ENCODE data around the gene GZMM. TPM values are rescaled to one million over a fixed set of nuclear protein-coding genes. Genes with fewer than 3 reads are reported as not detected.

GZMM gene
- total RNA-seq, 8 experiments from 2014 or later: 0.29 to 0.50 (median 0.33) TPM; not detected in 3

GRCh38 chr19:588093-588740 is 44.4 kb downstream of the GZMM start:
- peak; percentile 54 to 67 (median 58) for ATAC-seq (replicated peaks in 6 of 8)
- no peak overlapping the region for H3K27ac ChIP-seq
- peaks cover 16 to 32% of the 10 kb centered on the region in 2 donors for H3K4me1 ChIP-seq (replicated peaks in 1 of 2)
- H3K4me3 ChIP-seq: peak overlapping the region in 1 of 5 donors; percentile 2
- 4 to 20% (median 20%) methylated on average over 2 to 8 of the region's 41 CpGs; no CpG with 5 or more reads in 7 of the 10 experiments for WGBS, 10 experiments
- in situ Hi-C loops (cut with MboI; ENCODE audit: low pct_unique_long_range_greater_than_20kb in 2 of 9, low sequenced_read_pairs in 9 of 9, unreplicated experiment in 9 of 9): loop anchor here in 2 of 9 experiments (25.0 kb wide), 1 partner anchor 149 kb away; no protein-coding TSS in a partner anchor

- peak overlapping the region; percentile 36 to 92 (median 63) for H3K4me3 ChIP-seq
- ATAC-seq (replicated peaks in 6 of 8): peak in 5 of 8 experiments; percentile 5 to 35 (median 29)
- H3K4me1 ChIP-seq (replicated peaks in 1 of 2): peaks cover 16 to 32% of the 10 kb centered on the region in 2 donors
- in situ Hi-C loops (cut with MboI; ENCODE audit: low pct_unique_long_range_greater_than_20kb in 2 of 9, low sequenced_read_pairs in 9 of 9, unreplicated experiment in 9 of 9): loop anchor here in 2 of 9 experiments (25.0 kb wide), 1 partner anchor 148 kb away; no protein-coding TSS in a partner anchor
- WGBS, 10 experiments: 3 to 55% methylated on average over 4 to 8 of the region's 54 CpGs; no CpG with 5 or more reads in 8 of the 10 experiments
- H3K27ac ChIP-seq: peak overlapping the region in 1 of 2 donors; percentile 10
Observed at GRCh38 chr19:588741-589692, 45.2 kb downstream of the GZMM start.

GRCh38 chr19:589693-590395 is 46.0 kb downstream of the GZMM start, which contains the start of gene HCN2:
HCN2 (plus strand) TSS chr19:589881; CDS start chr19:589946, 65 bp downstream.
- WGBS, 10 experiments: no CpG with 5 or more reads among the region's 132 CpGs
- in situ Hi-C loops (cut with MboI; ENCODE audit: low pct_unique_long_range_greater_than_20kb in 2 of 9, low sequenced_read_pairs in 9 of 9, unreplicated experiment in 9 of 9): loop anchor here in 2 of 9 experiments (25.0 kb wide), 1 partner anchor 147 kb away; no protein-coding TSS in a partner anchor
- peak within 1 kb of the TSS; percentile 52 to 92 (median 63) for H3K4me3 ChIP-seq
- H3K4me1 ChIP-seq (replicated peaks in 1 of 2): peaks cover 16 to 32% of the 10 kb centered on the region in 2 donors
- peak in 5 of 8 experiments; percentile 15 to 36 (median 31) for ATAC-seq (replicated peaks in 6 of 8)
- peak within 1 kb of the TSS in 1 of 2 donors; percentile 46 for H3K27ac ChIP-seq

- WGBS, 10 experiments: no CpG with 5 or more reads among the region's 50 CpGs
- peak in 6 of 8 experiments; percentile 1 to 14 (median 4) for ATAC-seq (replicated peaks in 6 of 8)
- Histone ChIP-seq H3K4me3 (peak overlapping the region; percentile 52 to 92 (median 63)), H3K27ac (no peak overlapping the region), H3K4me1 (replicated peaks in 1 of 2) (peaks cover 16 to 32% of the 10 kb centered on the region in 2 donors)
- in situ Hi-C loops (cut with MboI; ENCODE audit: low pct_unique_long_range_greater_than_20kb in 2 of 9, low sequenced_read_pairs in 9 of 9, unreplicated experiment in 9 of 9): loop anchor here in 2 of 9 experiments (25.0 kb wide), 1 partner anchor 147 kb away; no protein-coding TSS in a partner anchor
Observed at GRCh38 chr19:590396-590745, 46.5 kb downstream of the GZMM start.

- in situ Hi-C loops (cut with MboI; ENCODE audit: low pct_unique_long_range_greater_than_20kb in 2 of 9, low sequenced_read_pairs in 9 of 9, unreplicated experiment in 9 of 9): loop anchor here in 2 of 9 experiments (25.0 kb wide), 1 partner anchor 147 kb away; no protein-coding TSS in a partner anchor
- Histone ChIP-seq H3K4me3 (peak overlapping the region; percentile 52 to 92 (median 63)), H3K27ac (no peak overlapping the region), H3K4me1 (replicated peaks in 1 of 2) (peaks cover 16 to 32% of the 10 kb centered on the region in 2 donors)
- ATAC-seq (replicated peaks in 6 of 8): peak in 3 of 8 experiments; percentile 2 to 4 (median 3)
- WGBS, 10 experiments: no CpG with 5 or more reads among the region's 41 CpGs
Observed at GRCh38 chr19:590750-591098, 46.9 kb downstream of the GZMM start.

GRCh38 chr19:591099-591958 is 47.5 kb downstream of the GZMM start:
- in situ Hi-C loops (cut with MboI; ENCODE audit: low pct_unique_long_range_greater_than_20kb in 2 of 9, low sequenced_read_pairs in 9 of 9, unreplicated experiment in 9 of 9): loop anchor here in 2 of 9 experiments (25.0 kb wide), 1 partner anchor 146 kb away; no protein-coding TSS in a partner anchor
- WGBS, 10 experiments: 36% methylated on average over 9 of the region's 75 CpGs; no CpG with 5 or more reads in 9 of the 10 experiments
- H3K4me3 ChIP-seq: peak overlapping the region; percentile 52 to 92 (median 63)

GRCh38 chr19:592101-592500 is 48.2 kb downstream of the GZMM start:
- no peak for ATAC-seq (replicated peaks in 6 of 8)
- in situ Hi-C loops (cut with MboI; ENCODE audit: low pct_unique_long_range_greater_than_20kb in 2 of 9, low sequenced_read_pairs in 9 of 9, unreplicated experiment in 9 of 9): loop anchor here in 2 of 9 experiments (25.0 kb wide), 1 partner anchor 145 kb away; no protein-coding TSS in a partner anchor

More at GRCh38 chr19:591099-591958, 47.5 kb downstream of the GZMM start:
- no peak overlapping the region for H3K27ac ChIP-seq
- H3K4me1 ChIP-seq (replicated peaks in 1 of 2): peaks cover 16 to 32% of the 10 kb centered on the region in 2 donors
- peak in 1 of 8 experiments; percentile 5 for ATAC-seq (replicated peaks in 6 of 8)

GRCh38 chr19:593055-593454 is 49.2 kb downstream of the GZMM start:
- WGBS, 10 experiments: 40 to 100% (median 64%) methylated on average over 1 to 7 of the region's 18 CpGs; no CpG with 5 or more reads in 6 of the 10 experiments
- ATAC-seq (replicated peaks in 6 of 8): no peak
- in situ Hi-C loops (cut with MboI; ENCODE audit: low pct_unique_long_range_greater_than_20kb in 2 of 9, low sequenced_read_pairs in 9 of 9, unreplicated experiment in 9 of 9): loop anchor here in 2 of 9 experiments (25.0 kb wide), 1 partner anchor 144 kb away; no protein-coding TSS in a partner anchor

More at GRCh38 chr19:592101-592500, 48.2 kb downstream of the GZMM start:
- no peak overlapping the region for H3K27ac ChIP-seq
- 40% methylated on average over 4 of the region's 19 CpGs; no CpG with 5 or more reads in 9 of the 10 experiments for WGBS, 10 experiments
- H3K4me3 ChIP-seq: no peak overlapping the region
- H3K4me1 ChIP-seq (replicated peaks in 1 of 2): peaks cover 16 to 32% of the 10 kb centered on the region in 2 donors

GRCh38 chr19:593505-593904 is 49.7 kb downstream of the GZMM start:
- WGBS, 10 experiments: 24 to 60% (median 53%) methylated on average over 1 to 8 of the region's 9 CpGs; no CpG with 5 or more reads in 5 of the 10 experiments
- H3K4me3 ChIP-seq: no peak overlapping the region
- in situ Hi-C loops (cut with MboI; ENCODE audit: low pct_unique_long_range_greater_than_20kb in 2 of 9, low sequenced_read_pairs in 9 of 9, unreplicated experiment in 9 of 9): loop anchor here in 2 of 9 experiments (25.0 kb wide), 1 partner anchor 144 kb away; no protein-coding TSS in a partner anchor
- H3K4me1 ChIP-seq (replicated peaks in 1 of 2): peaks cover 14 to 24% of the 10 kb centered on the region in 2 donors
- H3K27ac ChIP-seq: no peak overlapping the region
- no peak for ATAC-seq (replicated peaks in 6 of 8)

More at GRCh38 chr19:593055-593454, 49.2 kb downstream of the GZMM start:
- H3K4me1 ChIP-seq (replicated peaks in 1 of 2): peaks cover 16 to 28% of the 10 kb centered on the region in 2 donors
- no peak overlapping the region for H3K27ac ChIP-seq
- H3K4me3 ChIP-seq: no peak overlapping the region

- ATAC-seq (replicated peaks in 6 of 8): no peak
- in situ Hi-C loops (cut with MboI; ENCODE audit: low pct_unique_long_range_greater_than_20kb in 2 of 9, low sequenced_read_pairs in 9 of 9, unreplicated experiment in 9 of 9): loop anchor here in 2 of 9 experiments (25.0 kb wide), 1 partner anchor 143 kb away; no protein-coding TSS in a partner anchor
- Histone ChIP-seq H3K4me3 (no peak overlapping the region), H3K27ac (no peak overlapping the region), H3K4me1 (replicated peaks in 1 of 2) (peaks cover 11 to 17% of the 10 kb centered on the region in 2 donors)
- WGBS, 10 experiments: 0 to 100% (median 33%) methylated on average over 1 to 4 of the region's 24 CpGs; no CpG with 5 or more reads in 5 of the 10 experiments
Observed at GRCh38 chr19:594265-594870, 50.5 kb downstream of the GZMM start.

All from motor neuron (in vitro differentiated cells).